Activated CD8-positive, alpha-beta T cell treated with anti-CD3 and anti-CD28 coated beads for 36 hours (primary cell): ENCODE data around the gene SVEP1. TPM values are rescaled to one million over a fixed set of nuclear protein-coding genes. Genes with fewer than 3 reads are reported as not detected.

Source experiments
- ATAC-seq: fragments of 200-7000 bp; cut with Tn5 transposase; one replicate; pipeline ENCODE4 v1.10.0; 2021; ENCODE audit warnings: mild to moderate bottlenecking, moderate library complexity
- CTCF ChIA-PET: fragments of 350-600 bp; sonication (Branson Sonifier 250); formaldehyde crosslinking; loops from one replicate; lab custom pipeline; 2021; ENCODE audit warnings: antibody characterized with exemption; lab: Charles Lee
- POLR2A ChIA-PET: fragments of 350-600 bp; sonication (Branson Sonifier 250); formaldehyde crosslinking; loops from one replicate; lab custom pipeline; 2021; ENCODE audit warnings: antibody characterized with exemption; lab: Charles Lee
- DNase-seq: peaks from one replicate; pipeline ENCODE4 v3.0.0-alpha.2; 2020
- H3K27ac Mint-ChIP-seq: one replicate; pipeline ENCODE4 v1.8.0; 2021; ENCODE audit warnings: mild to moderate bottlenecking, mixed read lengths
- H3K27me3 Mint-ChIP-seq: one replicate; pipeline ENCODE4 v1.8.0; 2021; ENCODE audit warnings: mixed read lengths
- H3K36me3 Mint-ChIP-seq: one replicate; pipeline ENCODE4 v1.8.0; 2021; ENCODE audit warnings: low read depth, mixed read lengths
- H3K4me1 Mint-ChIP-seq: one replicate; pipeline ENCODE4 v1.8.0; 2021; ENCODE audit warnings: low read depth, mixed read lengths
- H3K4me3 Mint-ChIP-seq: one replicate; pipeline ENCODE4 v1.8.0; 2021; ENCODE audit warnings: mild to moderate bottlenecking, moderate library complexity, mixed read lengths
- H3K9me3 Mint-ChIP-seq: one replicate; pipeline ENCODE4 v1.8.0; 2021; ENCODE audit warnings: mixed read lengths
- intact Hi-C: fragments of 100-400 bp; cut with micrococcal nuclease; formaldehyde crosslinking; loops from one replicate; pipeline ENCODE4 v1.10.0; 2022
- total RNA-seq, 2 experiments: library from RNA; stranded (reverse); gene quantifications; one replicate each; pipeline ENCODE4 v1.2.3, GENCODE V29; 2021
- TF ChIP-seq, protein P1 (sequence below): fragments of 200-600 bp; IDR thresholded peaks from one replicate; pipeline ENCODE4 v1.8.0; 2022; ENCODE audit warnings: antibody characterized with exemption, mild to moderate bottlenecking

SVEP1 gene
- total RNA-seq, 2 experiments from 2014 or later = not detected

DNA sequence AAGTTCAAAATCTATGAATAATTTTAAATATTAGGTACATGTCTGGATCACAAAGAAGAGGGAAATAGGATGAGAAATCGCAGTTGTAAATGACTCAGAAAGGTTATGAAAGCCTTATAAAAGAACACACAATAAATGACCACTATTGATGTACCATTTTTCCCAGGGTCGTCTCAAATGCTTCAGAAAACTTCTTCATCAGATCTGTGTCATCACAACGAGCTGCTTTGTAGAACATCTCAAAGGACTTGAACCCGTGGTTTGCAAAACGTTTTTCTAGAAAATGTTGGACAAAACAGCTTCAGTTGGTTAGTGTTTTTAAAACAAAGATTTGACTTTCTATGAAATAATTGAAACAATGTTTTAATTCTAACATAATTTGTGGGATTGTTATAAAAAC lies 100.1 kb downstream of the SVEP1 start:
- no peak for DNase-seq
- ATAC-seq = no peak
- H3K27ac Mint-ChIP-seq = no peak overlapping the region
- no peaks in the 10 kb centered on the region for H3K27me3 Mint-ChIP-seq
- intact Hi-C loops = no loop called here
- H3K4me3 Mint-ChIP-seq = no peak overlapping the region
- TF ChIP-seq, protein P1, sequence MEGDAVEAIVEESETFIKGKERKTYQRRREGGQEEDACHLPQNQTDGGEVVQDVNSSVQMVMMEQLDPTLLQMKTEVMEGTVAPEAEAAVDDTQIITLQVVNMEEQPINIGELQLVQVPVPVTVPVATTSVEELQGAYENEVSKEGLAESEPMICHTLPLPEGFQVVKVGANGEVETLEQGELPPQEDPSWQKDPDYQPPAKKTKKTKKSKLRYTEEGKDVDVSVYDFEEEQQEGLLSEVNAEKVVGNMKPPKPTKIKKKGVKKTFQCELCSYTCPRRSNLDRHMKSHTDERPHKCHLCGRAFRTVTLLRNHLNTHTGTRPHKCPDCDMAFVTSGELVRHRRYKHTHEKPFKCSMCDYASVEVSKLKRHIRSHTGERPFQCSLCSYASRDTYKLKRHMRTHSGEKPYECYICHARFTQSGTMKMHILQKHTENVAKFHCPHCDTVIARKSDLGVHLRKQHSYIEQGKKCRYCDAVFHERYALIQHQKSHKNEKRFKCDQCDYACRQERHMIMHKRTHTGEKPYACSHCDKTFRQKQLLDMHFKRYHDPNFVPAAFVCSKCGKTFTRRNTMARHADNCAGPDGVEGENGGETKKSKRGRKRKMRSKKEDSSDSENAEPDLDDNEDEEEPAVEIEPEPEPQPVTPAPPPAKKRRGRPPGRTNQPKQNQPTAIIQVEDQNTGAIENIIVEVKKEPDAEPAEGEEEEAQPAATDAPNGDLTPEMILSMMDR = no peak
- no peaks in the 10 kb centered on the region for H3K4me1 Mint-ChIP-seq
- POLR2A ChIA-PET = no interaction called here
- no peaks in the 10 kb centered on the region for H3K9me3 Mint-ChIP-seq
- H3K36me3 Mint-ChIP-seq = no peaks in the 10 kb centered on the region
- CTCF ChIA-PET = no interaction called here

DNA sequence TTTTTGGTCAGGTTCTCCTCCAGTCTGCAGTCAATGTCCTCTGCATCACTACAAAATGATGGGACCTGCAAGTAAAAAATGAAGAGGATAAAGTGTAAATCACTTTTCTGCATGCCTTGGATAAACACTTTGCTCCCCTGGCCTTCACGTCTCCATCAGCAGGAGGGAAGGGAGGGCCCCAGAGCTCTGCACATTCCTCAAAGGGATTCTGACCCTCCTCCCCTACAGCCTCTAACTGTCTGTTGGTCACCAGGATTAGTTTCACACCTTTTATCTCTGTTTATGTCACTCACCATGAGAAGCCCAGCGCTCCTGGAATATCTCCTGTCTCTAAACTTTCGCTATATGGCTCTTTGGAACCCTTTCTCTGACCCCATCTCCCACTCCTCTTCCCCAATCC lies 103.3 kb downstream of the SVEP1 start:
- CTCF ChIA-PET = no interaction called here
- no peaks in the 10 kb centered on the region for H3K27me3 Mint-ChIP-seq
- H3K9me3 Mint-ChIP-seq = no peaks in the 10 kb centered on the region

DNA sequence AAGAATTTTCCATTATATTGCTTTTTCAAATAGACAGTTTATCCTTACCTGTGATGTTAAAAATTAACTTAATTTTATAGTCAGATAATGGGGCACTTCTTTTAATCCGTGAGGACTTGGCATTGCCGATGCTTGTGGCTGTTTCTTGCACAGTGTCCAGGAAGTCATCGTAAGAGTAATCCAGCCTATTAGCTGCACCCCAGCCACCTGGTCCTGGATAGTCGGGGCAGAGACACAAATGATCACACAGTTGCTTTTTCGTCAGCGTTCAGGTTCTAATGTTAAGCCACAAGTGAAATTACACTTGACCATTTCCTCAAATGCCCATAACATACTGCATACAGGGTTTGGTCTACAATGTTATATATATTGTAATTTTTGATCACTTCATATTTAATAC lies 107.4 kb downstream of the SVEP1 start:
- intact Hi-C loops = no loop called here
- ATAC-seq (no peak), DNase-seq (no peak)
- POLR2A ChIA-PET = no interaction called here
- no peak overlapping the region for H3K27ac Mint-ChIP-seq
- H3K4me3 Mint-ChIP-seq = no peak overlapping the region
- no peaks in the 10 kb centered on the region for H3K9me3 Mint-ChIP-seq
- H3K27me3 Mint-ChIP-seq = no peaks in the 10 kb centered on the region
- TF ChIP-seq, protein P1 = no peak
- CTCF ChIA-PET = no interaction called here
- no peaks in the 10 kb centered on the region for H3K36me3 Mint-ChIP-seq
- H3K4me1 Mint-ChIP-seq = no peaks in the 10 kb centered on the region

More for the DNA sequence above, 103.3 kb downstream of the SVEP1 start:
- no peak for DNase-seq
- Mint-ChIP-seq H3K4me3 (no peak overlapping the region), H3K27ac (no peak overlapping the region), H3K36me3 (no peaks in the 10 kb centered on the region), H3K4me1 (no peaks in the 10 kb centered on the region)
- POLR2A ChIA-PET = no interaction called here
- no peak for ATAC-seq
- TF ChIP-seq, protein P1 = no peak
- intact Hi-C loops = no loop called here

DNA sequence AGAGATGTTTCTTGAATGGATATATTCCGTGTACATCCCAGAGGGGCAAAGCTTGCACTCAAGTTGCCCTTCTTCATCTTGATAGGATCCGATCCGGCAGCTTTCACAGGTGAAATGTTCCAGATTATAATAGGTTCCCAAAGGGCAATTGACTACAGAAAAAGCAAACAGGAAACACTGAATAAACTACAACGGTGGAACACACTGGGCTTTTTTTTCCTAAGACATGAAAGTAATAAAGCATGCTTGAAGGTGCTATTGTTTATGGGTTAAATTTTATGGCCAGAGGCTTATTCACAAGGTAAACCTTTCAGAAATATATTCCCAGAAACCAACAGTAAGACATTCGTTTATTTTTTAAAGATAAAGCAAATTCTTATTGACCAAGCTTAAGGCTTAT lies 110.6 kb downstream of the SVEP1 start:
- no peak overlapping the region for H3K27ac Mint-ChIP-seq
- H3K27me3 Mint-ChIP-seq = no peaks in the 10 kb centered on the region
- no peaks in the 10 kb centered on the region for H3K36me3 Mint-ChIP-seq
- TF ChIP-seq, protein P1 = no peak
- no peaks in the 10 kb centered on the region for H3K9me3 Mint-ChIP-seq
- intact Hi-C loops = no loop called here
- ChIA-PET POLR2A (no interaction called here), CTCF (no interaction called here)
- H3K4me1 Mint-ChIP-seq = no peaks in the 10 kb centered on the region
- H3K4me3 Mint-ChIP-seq = no peak overlapping the region
- ATAC-seq (no peak), DNase-seq (no peak)

DNA sequence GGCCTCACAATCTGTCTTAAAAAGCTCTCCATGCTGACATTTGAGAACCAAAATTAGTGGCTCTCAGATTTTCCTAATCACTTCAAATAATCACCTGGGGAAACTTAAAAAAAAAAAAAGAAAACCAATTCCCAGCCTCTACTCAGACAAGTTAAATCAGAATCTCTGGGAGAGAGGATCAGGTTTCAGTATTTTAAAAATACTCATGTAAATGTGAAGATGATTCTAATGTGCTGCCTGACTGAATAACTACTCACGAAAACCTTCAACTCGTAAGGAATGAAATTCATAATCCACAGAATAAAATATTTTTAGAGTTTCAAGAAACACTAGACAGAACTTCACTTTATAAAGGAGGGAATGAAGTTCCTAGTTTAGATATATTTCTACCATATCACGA lies 114.4 kb downstream of the SVEP1 start:
- no peak overlapping the region for H3K4me3 Mint-ChIP-seq
- no peaks in the 10 kb centered on the region for H3K27me3 Mint-ChIP-seq
- ATAC-seq = no peak
- no peak overlapping the region for H3K27ac Mint-ChIP-seq
- TF ChIP-seq, protein P1 = no peak
- H3K4me1 Mint-ChIP-seq = no peaks in the 10 kb centered on the region
- H3K9me3 Mint-ChIP-seq = no peaks in the 10 kb centered on the region
- POLR2A ChIA-PET = no interaction called here
- intact Hi-C loops = no loop called here
- H3K36me3 Mint-ChIP-seq = no peaks in the 10 kb centered on the region
- no peak for DNase-seq
- CTCF ChIA-PET = no interaction called here
